Measurements from ENCODE around the gene SMG6.

The SMG6 gene

GRCh38 chr17:2179615-2180295, 123.8 kb downstream of the SMG6 start (continued):
- TF ChIP-seq PRDM4 (tag by site-specific recombination; IDR thresholded peaks at IDR 0.05) (peak; percentile 74; the same call in 1 of the 2 replicates), ZNF549 (tag by site-specific recombination; IDR thresholded peaks at IDR 0.05) (no peak), OSR2 (tag by site-specific recombination; IDR thresholded peaks at IDR 0.05) (peak; percentile 51), PATZ1 (tag by site-specific recombination; IDR thresholded peaks at IDR 0.05) (peak; percentile 46; the same call in 1 of the 2 replicates), ZNF585B (tag by site-specific recombination; IDR thresholded peaks at IDR 0.05) (no peak), ZNF548 (tag by site-specific recombination; IDR thresholded peaks at IDR 0.05) (no peak), ZBTB1 (tag by site-specific recombination; IDR thresholded peaks at IDR 0.05) (0 out of 2 replicates have a peak, but pooled peaks have one; percentile 44)

GRCh38 chr17:2178798-2179501, 124.6 kb downstream of the SMG6 start:
- Histone ChIP-seq H3K27ac (ENCODE audit: extremely low read depth, low read depth, low read length) (peak overlapping the region; percentile 47), H3K9me3 (ENCODE audit: control insufficient read depth, insufficient read depth, low read depth, low read length) (no peaks in the 10 kb centered on the region), H3K4me1 (ENCODE audit: control insufficient read depth, insufficient read depth, low read length) (peaks cover 47% of the 10 kb centered on the region), H3K4me3 (ENCODE audit: low read depth, low read length) (no peak overlapping the region), H3K36me3 (ENCODE audit: control insufficient read depth in 2 of 2, insufficient read depth in 1 of 2, low read length in 2 of 2) (peaks cover 11 to 48% of the 10 kb centered on the region in 2 experiments; a peak in 2 of 3 replicates)
- TF ChIP-seq ZIC2 (tag by site-specific recombination; IDR thresholded peaks at IDR 0.05) (peak; percentile 57), ZNF792 (tag by site-specific recombination; IDR thresholded peaks at IDR 0.05) (no peak)
- ChIA-PET CTCF (interaction anchor here (0.6 to 1.2 kb wide), 8 partner anchors 13 to 101 kb away, joined by 3 to 7 read pairs (median 3); no protein-coding TSS in a partner anchor), POLR2A (no interaction called here)

GRCh38 chr17:2177235-2177811, 126.3 kb downstream of the SMG6 start:
- ChIA-PET CTCF (interaction anchor here (0.7 to 1.5 kb wide), 3 partner anchors 9 to 123 kb away, joined by 3 to 5 read pairs (median 3); partner anchors contain the start of gene HIC1), POLR2A (no interaction called here)
- H3K9me3 ChIP-seq (ENCODE audit: control insufficient read depth, insufficient read depth, low read depth, low read length): no peaks in the 10 kb centered on the region
- H3K36me3 ChIP-seq (ENCODE audit: control insufficient read depth in 2 of 2, insufficient read depth in 1 of 2, low read length in 2 of 2): peaks cover 0 to 39% of the 10 kb centered on the region in 2 experiments; a peak in 1 of 3 replicates
- peaks cover 57% of the 10 kb centered on the region for H3K4me1 ChIP-seq (ENCODE audit: control insufficient read depth, insufficient read depth, low read length)
- TF ChIP-seq ZNF544 (tag by site-specific recombination; IDR thresholded peaks at IDR 0.05) (no peak), ZNF843 (tag by site-specific recombination; IDR thresholded peaks at IDR 0.05) (no peak), PBX3 (CRISPR knock-in tag; IDR thresholded peaks at IDR 0.05) (no peak), ZNF335 (tag by site-specific recombination; conservative IDR thresholded peaks at IDR 0.05) (no peak), ZNF670 (tag by site-specific recombination; IDR thresholded peaks at IDR 0.05; ENCODE audit: low read depth) (no peak), ZNF341 (tag by site-specific recombination; IDR thresholded peaks at IDR 0.05; ENCODE audit: low read depth) (no peak)
- no peak overlapping the region for H3K4me3 ChIP-seq (ENCODE audit: low read depth, low read length)
- no peak overlapping the region for H3K27ac ChIP-seq (ENCODE audit: extremely low read depth, low read depth, low read length)
